Fibroblast of skin of left quadriceps (primary cell): ENCODE measurements around the gene RPA1.

Experiments used
- DNase-seq, 2 experiments: peaks; one replicate each; pipeline ENCODE4 v3.0.0-alpha.2; 2013; ENCODE audit warnings: low read depth in 2 of 2

RPA1 gene

DNA sequence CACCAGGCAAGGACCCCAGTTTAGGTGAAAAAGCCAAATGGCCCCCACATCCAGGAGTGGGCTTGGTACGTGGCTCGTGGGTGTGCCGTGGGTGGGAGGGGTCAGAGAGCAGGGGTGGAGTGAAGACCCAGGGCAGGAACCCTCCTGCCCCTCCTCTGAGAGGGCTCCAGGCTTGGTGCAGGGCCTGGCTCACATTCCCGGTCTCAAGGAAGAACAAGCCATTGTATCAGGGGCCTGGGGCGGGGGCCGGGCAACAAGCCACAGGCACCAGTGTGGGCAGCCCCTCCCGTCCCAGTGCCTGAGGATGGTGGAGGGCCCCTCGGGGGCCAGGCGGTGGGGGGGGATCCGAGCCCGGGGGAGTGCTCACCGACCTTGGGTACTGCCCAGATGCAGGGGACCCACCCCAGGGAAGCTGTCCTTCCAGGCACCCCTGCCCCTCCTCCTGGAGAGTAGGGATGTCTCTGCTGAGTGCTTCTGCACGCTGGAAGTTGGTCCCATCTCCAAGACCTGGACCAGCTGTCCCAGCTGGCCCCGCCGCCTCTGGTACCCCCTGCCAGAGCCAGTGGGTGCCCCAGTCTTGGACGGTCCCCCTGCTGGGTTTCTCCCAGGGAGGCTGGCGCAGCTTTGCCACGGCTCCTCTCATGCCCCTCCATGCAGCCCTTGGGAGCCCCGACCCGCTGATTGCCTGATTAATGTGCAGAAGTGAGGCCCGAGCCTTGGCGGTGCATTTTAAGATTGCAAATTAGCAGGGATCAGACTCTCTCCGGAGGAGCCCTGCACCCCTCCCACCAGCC lies 111.7 kb downstream of the RPA1 start:
- DNase-seq: no peak

DNA sequence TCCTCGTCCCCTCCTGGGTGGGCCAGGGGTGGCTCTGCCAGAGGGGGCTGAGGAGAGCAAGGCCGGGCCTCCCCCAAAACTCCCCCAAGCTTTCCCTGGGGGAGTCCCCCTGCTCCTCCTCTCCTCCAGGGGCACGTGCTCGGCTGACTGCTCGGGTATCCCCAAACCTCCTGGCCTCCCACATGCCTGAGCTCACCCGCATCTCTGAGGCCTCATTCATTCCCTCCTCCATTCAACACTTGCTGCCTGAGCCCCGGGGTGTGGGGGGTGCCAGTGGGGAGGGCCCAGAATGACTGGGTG lies 112.2 kb downstream of the RPA1 start:
- DNase-seq: no peak

- DNase-seq: no peak
Observed at GRCh38 chr17:1942666-1943435, 113.0 kb downstream of the RPA1 start.

DNA sequence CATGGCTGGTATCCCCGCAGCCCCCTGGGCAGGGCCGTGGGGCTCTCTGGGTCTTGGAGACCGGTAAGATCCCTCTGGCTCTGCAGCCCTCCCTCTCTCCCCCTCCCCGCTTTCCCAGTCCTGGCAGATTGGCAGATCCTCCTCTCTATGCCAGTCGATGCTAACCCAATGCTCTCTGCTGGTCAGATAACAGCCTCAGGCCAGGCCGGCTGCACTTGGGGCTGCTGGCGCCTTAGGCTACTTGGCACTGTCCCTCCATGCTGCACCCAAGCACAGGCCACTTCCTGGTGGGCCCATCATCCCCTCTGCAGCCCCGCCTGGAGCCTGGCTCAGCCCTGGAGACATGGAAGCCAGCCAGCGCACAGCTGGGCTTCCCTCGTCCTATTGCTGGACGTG lies 113.6 kb downstream of the RPA1 start:
- no peak for DNase-seq

DNA sequence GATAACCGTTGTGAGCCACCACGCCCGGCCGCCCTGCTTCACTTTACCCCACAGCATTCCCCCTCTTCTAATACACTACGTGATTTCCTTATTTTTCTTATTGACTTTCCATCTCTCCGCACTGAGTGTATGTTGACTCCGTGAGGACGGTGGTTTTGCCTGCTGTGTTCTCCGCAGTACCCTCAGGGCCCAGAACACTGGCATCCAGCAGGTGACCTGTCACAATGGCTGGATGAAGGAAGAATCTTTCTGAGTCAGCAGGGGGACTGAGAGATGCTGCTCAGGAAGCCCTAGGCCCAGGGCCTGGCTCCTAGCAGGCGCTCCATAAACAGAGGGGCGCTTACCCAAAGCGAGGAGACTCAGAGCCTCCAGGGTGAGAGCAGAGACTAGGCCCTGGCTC lies 115.8 kb downstream of the RPA1 start:
- DNase-seq: no peak

DNA sequence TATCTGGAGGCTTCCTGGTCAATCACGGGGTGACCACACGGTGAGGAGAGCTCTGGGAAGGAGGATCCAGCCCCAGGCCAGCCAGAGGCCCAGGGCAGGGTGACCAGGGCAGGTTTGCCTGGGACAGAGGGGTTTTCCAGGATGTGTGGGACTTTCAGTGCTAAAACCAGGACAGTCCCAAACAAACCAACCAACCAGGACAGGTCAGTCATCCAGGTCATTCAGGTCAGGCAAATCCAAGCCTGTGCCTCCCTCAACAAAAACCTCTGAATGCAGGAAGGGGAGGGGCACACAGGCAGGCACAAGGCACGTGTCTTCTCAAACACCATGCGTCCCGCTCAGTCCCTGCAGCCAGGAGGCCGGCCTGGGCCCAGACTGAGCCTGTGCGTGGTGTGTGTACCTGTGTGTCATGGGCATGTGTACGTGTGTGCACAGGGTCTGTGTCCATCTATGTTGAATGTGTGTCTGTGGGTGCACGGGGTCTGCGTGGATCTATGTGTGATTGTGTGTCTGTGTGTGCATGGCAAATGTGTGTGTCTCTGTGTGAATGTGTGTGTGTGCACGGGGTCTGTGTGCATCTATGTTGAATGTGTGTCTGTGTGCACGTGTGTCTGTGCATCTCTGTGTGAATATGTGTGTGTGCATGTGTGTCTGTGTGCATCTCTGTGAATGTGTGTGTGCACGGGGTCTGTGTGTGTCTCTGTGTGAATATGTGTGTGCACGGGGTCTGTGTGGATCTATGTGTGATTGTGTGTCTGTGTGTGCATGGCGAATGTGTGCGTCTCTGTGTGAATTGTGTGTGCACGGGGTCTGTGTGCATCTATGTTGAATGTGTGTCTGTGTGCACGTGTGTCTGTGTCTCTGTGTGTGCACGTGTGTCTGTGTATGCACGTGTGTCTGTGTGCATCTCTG lies 116.5 kb downstream of the RPA1 start:
- DNase-seq: no peak

DNA sequence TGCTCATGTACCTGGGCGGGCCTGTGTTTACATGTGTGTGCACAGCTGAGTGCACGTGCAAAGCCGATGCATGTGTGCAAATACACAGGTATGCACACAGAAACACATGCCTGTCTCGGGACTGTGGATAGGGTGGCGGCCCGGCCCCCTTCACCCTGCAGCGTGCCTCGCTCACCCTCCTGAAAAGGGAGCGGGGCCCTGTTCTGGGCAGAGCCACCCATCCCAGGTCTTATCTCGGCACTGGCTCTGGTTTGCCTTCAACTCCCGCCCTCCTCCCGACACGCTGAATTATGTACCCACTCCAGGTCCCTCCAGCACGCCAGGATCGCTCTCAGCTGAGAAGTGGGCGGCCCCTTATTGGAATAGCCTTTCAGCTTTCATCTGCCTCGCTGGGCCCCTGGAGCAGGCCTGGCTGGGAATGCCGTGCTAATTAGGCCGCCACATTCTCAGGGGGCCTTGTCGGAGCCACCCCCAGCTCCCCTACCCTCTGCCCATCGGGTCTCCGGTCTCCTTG lies 117.5 kb downstream of the RPA1 start:
- DNase-seq: no peak

GRCh38 chr17:1947743-1948516 lies 118.1 kb downstream of the RPA1 start:
- no peak for DNase-seq

DNA sequence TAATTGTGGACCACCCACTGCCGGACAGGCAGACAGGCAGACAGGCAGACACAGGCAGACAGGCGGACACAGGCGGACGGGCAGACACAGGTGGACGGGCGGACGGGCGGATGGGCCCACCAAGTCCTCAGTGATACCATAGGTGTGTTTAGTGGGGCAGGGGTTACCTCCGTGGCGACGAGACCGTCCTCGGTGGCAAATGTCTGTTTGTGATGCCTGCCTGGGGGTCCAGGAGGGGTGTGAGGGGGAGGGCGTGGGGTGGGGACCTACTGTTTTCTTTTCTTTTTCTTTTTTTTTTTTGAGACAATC lies 118.7 kb downstream of the RPA1 start:
- no peak for DNase-seq
